HG03045 (cell line): ENCODE data around the gene CSF2RB.

ENCODE experiments used
- ATAC-seq: cut with Tn5 transposase; IDR thresholded peaks from one replicate; pipeline ENCODE4 v1.9.1; 2021; ENCODE audit warnings: mild to moderate bottlenecking, moderate library complexity; ENCODE audit not compliant: unreplicated experiment

CSF2RB gene

DNA sequence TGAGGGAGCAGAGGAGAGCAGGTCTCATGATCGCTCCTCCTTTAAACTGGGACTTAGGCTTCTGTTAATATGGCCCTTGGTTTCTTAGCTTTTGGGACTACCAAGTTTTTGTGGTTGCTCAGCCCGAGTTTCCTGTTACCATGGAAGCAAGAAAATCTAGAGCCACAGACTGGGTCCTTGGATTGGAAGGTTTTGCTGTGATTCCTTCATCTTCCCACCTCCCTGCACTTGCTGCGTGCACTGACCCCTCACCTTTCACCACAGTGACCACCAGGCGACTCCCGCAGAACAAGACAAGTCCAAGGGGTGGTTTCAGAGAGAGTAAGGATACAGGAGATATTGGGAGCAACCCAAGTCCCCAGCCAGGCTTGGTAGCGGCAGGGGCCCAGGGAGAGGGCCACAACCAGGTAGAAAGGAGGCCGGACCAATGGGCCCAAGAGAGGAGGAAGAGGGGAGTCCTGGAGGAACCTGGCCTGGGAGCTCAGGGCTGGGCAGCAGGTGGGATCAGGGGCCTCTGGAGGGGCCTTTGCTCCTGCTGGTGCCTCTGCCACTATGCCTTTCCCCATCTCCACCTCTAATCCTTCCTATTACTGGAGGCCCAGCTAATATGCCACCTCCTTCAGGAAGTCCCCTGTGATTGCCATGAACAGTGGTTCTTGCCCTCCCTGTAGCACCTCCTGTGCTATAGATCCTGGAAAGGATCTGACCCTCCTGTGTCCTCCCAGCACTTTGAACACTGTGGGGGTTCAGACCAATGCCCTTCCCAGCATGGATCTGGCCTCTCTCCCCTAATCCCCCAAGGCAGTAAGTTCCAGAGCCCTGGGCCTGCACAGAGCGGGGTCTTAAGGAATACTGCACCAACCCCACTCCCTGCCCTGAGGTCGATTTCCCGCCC lies 21.2 kb downstream of the CSF2RB start:
- no peak for ATAC-seq

DNA sequence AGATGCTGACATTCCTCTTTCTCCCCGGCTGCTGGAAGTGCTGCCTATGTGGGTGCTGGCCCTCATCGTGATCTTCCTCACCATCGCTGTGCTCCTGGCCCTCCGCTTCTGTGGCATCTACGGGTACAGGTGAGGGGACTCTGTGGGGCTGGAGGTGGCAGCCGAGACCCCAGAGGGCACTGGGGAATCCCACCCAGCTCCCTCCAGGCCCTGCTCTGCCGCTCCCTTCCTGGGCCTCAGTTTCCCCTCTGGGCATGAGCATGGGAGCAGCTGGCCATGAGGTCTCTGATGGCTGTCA lies 21.8 kb downstream of the CSF2RB start:
- no peak for ATAC-seq

- no peak for ATAC-seq
Measured at GRCh38 chr22:36935694-36936093, 22.3 kb downstream of the CSF2RB start.

DNA sequence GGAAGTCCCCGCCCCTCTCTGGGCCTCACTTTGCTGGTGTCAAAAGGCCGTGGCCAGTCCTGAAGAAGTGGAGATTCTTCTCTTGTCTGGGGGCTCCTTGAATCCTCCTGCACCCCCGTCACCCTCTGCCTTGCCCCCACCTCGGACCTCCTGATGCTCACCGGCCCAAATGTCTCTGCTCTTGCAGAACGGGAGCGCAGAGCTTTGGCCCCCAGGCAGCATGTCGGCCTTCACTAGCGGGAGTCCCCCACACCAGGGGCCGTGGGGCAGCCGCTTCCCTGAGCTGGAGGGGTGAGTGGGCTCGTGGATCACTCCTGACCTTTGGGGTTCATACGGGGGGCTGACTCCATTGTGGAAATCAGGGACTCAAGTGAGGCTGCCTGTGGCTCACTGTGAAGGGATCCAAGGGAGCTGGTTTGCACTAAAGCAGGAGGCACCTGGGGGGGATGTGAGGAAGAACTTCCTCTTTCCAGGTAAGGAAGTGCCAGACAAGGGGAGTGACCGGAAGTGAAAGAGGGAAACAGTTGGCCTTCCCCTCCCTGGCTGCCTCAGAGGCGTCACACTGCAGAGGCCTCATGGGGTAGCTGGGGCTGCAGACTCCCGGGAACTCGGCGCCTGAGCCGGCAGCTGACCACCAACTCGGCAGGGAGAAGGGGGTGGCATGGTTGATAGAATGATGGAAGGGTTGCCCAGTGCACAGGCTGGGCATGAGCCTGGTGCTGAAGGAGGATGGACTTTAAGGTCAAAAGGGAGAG lies 23.1 kb downstream of the CSF2RB start:
- ATAC-seq: no peak

- ATAC-seq: no peak
Measured at GRCh38 chr22:36937319-36938027, 24.0 kb downstream of the CSF2RB start.

- no peak for ATAC-seq
Measured at GRCh38 chr22:36938028-36938425, 24.6 kb downstream of the CSF2RB start.

DNA sequence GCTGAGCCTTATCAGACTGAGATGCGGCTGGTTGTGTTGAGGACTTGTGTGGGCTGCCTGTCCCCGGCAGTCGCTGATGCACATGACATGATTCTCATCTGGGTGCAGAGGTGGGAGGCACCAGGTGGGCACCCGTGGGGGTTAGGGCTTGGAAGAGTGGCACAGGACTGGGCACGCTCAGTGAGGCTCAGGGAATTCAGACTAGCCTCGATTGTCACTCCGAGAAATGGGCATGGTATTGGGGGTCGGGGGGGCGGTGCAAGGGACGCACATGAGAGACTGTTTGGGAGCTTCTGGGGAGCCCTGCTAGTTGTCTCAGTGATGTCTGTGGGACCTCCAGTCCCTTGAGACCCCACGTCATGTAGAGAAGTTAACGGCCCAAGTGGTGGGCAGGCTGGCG lies 25.5 kb downstream of the CSF2RB start:
- ATAC-seq: no peak

DNA sequence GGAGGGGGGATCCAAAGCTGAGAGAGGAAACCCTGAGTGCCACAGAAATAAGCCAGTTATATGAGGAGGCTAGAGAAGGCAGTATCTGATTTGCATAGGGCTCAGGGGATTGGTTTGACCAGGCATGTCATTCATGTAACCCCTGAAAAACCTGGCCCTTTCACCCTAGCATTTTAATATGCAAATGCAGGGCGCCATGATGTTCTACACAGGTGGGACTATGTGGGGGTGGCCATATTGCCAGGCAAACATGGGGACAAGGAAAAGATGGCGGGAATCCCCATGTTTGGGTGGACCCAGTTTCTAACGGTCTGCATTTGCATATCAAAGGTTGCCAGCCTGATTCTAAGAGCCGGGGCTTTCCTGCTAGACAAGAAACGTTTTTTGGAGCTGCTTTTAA lies 27.2 kb downstream of the CSF2RB start:
- no peak for ATAC-seq

GRCh38 chr22:36942556-36942955 lies 29.1 kb downstream of the CSF2RB start:
- ATAC-seq: no peak

- ATAC-seq: no peak
Measured at GRCh38 chr22:36946421-36947158, 33.2 kb downstream of the CSF2RB start.

- no peak for ATAC-seq
Measured at GRCh38 chr22:36948273-36949225, 35.1 kb downstream of the CSF2RB start.

- no peak for ATAC-seq
Measured at GRCh38 chr22:36950797-36951590, 37.6 kb downstream of the CSF2RB start.

- no peak for ATAC-seq
Measured at GRCh38 chr22:36951746-36952145, 38.3 kb downstream of the CSF2RB start.

DNA sequence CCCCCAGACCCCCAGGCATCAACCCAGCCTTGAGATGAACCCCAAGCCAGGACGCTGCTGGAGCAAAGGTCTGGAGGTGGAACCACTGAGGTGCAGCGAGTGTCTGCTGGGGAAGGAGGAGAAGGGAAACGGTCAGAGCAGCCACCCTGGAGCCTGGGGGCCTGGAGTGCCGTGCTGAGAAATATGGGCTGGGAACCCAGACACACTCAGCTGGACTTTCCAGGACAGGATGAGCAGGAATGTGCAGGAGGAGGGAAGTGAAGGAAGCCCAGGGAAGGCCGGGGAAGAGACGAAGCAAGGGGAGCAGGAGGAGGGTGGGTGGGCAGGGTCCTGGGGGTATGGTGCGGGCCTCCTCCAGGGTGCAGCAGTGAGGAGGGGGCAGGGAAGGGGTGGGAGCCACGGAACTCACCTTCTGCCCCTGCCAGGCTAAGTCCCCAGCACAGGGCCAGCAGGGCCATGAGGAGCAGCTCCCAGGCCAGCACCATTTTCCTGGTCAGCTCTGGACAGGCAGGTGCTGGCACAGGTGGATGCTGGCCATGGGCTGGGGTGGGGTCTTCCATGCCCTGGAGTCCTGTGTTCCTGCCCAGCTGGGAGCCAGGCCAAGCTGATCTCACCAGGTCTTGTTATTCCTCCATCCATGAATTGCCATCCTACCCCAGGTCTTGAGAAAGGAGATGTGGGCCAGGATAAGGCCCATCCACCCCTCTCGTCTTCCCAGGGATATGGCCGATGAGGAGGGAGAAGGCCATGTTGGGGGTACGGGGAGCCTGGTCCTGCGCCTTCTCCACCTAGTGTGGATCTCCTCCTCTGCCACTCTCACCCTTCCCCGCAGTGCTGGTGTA lies 40.0 kb downstream of the CSF2RB start:
- ATAC-seq: no peak

GRCh38 chr22:36954251-36955014 lies 41.0 kb downstream of the CSF2RB start:
- ATAC-seq: no peak

GRCh38 chr22:36955691-36956090 lies 42.3 kb downstream of the CSF2RB start:
- ATAC-seq: no peak

GRCh38 chr22:36958366-36958765 lies 44.9 kb downstream of the CSF2RB start:
- no peak for ATAC-seq
